HL-60/S4 treated with phorbol 12-myristate 13-acetate at 8.2 ng/mL for 4 days and 3 days (cell line): ENCODE measurements around the gene NADK.
"Not testable (repeated sequence)": the region's sequence is repeated elsewhere in the genome, so short reads cannot be mapped to it uniquely, and the experiment has no call there.

ENCODE experiments used
- in situ Hi-C: fragments of 300-500 bp; cut with MboI; formaldehyde crosslinking; loops from 2 replicates; pipeline ENCODE4 v1.15.0; 2022; ENCODE audit warnings: low sequenced_read_pairs

The NADK gene

DNA sequence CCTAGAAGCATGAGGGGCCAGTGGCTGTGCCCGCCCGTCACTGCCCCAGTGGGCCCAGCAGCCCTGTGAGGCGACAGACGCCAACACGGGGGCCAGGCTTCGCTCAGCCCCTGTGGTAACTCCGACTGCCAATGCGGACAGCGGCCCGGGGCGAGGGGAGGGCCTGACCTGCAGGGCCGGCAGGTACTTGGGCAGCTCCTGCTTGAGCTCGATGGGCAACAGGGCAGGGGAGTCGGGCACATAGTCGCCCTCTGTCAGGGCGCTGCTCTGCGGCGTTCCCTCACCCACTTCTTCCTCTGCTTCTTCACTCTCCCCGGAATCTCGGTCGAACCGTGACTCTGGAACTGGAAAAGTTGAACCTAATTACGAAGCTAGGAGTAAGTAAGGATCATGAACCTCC, 71.0 kb downstream of the NADK start:
- in situ Hi-C loops: not testable (repeated sequence)

DNA sequence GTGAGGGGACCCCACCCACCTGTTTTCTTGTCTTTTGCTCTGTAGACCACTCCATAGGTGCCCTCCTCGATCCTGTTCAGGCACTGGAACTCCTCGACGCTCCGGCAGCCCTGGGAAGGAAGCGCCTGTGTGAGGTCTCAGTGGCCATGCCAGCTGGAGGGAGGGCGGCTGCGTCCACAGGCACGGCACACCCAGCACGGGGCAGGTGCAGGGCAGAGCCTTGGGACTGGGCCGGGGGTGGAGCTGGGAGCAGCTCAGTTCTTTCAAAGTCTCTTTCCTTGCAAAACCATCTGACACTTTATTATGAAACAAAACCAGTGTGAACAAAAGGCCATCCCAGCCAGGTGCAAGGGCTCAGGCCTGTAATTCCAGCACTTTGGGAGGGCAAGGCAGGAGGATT, 72.6 kb downstream of the NADK start:
- in situ Hi-C loops: not testable (repeated sequence)

DNA sequence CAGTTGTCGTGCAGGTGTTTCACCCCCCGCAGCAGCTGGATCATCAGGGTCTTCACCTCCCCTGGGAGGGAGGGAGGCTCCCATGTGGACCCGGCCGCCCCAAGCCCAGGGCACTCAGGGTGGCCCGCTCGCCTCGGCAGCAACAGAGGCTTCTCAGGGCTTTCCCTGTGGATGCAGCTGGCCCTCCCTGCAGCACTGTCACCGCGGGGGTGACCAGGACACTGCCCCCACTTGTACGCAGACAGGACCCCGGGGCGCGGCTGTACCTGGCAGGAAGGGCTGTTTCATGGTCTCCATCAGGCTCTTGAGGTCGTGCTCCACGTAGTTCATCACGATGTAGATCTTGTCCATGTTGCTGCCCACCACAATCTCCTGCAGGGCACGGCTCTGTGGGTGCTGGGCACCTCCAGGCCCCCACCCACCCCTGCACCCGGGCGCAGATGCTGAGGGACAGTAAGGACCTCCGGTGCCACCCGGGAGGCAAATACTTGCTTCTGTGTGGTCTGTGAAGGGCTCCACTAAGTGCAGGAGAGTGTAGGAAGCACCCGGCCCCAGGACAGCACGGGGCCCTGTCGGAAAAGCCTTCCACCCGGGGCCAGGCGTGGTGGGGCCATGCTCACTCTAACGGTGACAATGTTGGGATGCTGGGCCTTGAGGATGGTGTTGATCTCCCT, 73.8 kb downstream of the NADK start:
- in situ Hi-C loops: not testable (repeated sequence)

DNA sequence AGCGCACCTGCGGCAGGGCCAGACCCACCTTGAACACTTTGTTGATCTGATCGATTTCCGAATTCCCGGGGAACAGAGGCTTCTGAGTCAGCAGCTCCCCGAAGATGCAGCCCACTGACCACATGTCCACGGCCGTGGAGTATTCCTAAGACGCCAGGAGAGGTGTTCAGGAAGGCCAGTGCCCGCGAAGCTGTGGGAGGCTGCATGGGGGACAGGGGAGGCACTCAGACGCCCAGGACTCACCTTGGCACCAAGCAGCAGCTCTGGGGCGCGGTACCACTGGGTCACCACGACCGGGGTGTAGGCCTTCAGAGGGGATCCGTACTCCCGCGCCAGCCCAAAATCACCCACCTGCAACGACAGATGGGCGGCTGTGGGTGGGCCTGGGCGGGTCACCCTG, 74.5 kb downstream of the NADK start:
- in situ Hi-C loops: no loop called here

DNA sequence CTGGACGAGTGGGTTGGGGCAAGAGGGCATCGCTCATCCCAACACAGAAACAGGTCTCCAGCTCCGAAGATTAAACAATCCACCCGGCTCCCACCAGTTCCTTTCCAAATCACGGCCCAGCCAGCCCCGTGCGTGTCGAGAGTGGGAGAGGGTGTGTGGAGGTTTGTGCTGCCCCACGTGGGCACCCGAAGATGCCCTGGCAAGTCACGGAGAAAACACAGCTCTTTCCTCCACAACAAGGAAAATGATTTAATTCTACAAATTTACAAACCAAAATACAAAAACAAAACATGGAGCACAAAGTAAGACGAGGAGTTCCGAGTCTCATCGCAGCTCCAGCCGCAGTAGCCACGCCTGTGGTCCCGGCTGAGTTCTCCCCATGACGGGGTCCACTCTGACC, 75.8 kb downstream of the NADK start:
- in situ Hi-C loops: not testable (repeated sequence)
